ENCODE data around the gene TAAR2.
"Not testable (repeated sequence)": the region's sequence is repeated elsewhere in the genome, so short reads cannot be mapped to it uniquely, and the experiment has no call there.

The TAAR2 gene

DNA sequence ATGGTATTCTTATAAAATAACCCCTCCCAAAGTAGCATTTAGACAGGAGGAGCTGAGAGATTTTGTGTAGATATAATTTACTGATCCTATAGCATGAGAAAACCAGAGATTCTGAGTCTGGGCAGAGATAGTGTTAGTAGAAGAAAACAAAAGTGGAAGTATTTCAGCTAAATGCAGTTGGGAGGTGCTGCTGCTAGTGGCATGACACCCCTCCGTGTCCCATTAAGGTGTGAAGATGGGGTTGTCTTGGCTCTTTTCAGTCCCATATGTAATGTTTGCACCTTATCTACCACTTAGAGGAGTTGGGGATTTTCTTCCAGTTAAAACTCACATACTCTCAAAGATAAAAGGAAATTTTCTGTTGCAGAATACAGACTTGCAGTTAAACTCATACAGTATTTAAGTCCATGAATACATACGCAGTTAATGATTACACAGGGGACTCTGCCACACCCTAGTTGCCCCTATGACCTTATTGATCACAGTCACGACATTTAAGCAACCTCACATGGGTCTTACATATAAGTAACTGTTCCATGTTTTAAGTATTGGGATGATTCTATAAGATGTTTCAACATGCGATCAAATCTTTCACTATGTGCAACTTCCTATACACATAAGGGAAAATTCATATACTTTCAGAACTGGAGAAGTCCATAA is 11.5 kb downstream of the TAAR2 start:
- no peak for FAIRE-seq

DNA sequence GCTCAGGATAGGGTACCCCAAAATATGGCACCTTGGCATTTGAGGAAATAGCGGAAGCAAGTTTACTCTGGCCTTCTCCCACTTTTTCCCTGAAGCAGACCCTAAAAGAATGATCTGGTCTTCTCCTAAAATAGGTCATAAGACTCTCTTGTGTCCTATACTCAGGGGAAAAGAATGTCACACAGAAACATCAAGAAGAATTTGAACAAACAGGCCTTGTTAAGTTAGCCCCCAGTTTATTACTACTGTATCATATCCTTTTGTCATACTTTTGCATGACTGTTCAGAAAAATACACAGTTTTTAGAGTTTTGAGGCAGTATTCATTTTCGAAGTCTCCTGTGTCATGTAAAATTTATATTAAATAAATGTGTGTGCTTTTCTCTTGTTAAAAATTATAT is 12.5 kb downstream of the TAAR2 start:
- no peak for FAIRE-seq

DNA sequence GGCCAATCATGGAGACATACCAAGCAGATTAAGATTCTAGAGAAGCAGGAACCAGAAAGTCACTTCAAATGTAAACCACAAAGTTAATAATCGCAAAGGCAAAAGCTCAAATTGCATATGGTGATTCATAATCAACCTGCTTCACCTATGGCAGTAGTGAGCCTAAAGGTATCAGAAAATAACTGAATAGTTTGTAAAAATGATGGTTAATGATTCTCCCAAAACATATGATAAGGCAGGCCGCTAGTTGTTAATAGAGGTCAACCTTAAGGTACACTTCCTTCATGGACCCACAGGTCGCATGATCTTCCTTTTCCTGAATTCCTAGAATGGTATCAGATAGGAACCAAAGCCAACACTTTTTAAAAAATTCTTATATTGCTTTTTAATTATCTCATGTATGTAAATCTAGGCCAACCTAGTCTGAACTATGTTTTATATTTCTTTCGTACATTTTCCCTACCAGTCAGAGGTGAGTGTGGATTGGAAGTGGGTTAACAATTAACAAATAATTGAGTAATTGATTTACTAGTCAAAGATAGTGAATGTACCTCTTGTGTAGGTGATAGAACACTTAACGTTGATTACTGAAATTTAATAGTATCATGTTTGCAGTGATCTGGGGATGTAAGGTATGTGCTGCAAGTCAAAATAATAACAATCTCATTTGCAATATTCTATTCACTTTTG is 16.4 kb downstream of the TAAR2 start:
- FAIRE-seq: no peak

DNA sequence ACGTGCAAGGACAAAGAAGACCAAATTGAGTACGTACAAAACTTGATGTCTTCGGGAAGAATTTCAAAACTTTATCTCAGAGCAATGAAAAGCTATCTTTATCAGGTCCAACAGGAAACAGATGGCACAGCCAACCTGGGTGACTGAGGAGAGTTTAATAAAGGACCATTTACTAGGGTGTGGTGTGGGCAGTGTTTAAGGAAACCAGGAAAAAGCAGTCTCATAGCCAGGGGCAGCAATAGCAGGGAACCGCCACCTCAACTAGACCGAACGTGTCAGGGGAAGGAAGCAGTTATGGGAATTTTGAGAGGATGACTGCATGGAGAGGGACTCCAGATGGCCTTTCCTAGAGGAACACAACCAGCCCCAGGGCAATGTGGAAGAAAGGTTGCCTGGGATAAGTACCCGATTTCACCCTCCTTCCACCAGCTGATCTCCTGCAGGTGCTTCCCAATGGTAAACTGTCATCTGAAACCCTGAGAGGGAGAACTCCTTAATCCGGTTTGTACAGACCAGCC is 19.4 kb downstream of the TAAR2 start:
- FAIRE-seq: no peak

DNA sequence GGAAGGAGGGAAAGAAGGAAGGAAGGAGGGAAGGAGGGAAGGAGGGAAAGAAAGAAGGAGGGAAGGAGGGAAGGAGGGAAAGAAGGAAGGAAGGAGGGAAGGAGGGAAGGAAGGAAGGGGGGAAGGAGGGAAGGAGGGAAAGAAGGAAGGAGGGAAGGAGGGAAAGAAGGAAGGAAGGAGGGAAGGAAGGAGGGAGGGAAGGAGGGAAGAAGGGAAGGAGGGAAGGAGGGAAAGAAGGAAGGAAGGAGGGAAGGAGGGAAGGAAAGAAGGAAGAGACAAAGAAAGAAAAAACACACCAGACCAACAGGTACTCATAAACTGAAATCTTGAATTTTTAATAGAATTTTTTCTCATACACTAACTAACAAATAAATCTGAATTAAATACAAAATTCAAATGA is 23.2 kb downstream of the TAAR2 start:
- FAIRE-seq: not testable (repeated sequence)

DNA sequence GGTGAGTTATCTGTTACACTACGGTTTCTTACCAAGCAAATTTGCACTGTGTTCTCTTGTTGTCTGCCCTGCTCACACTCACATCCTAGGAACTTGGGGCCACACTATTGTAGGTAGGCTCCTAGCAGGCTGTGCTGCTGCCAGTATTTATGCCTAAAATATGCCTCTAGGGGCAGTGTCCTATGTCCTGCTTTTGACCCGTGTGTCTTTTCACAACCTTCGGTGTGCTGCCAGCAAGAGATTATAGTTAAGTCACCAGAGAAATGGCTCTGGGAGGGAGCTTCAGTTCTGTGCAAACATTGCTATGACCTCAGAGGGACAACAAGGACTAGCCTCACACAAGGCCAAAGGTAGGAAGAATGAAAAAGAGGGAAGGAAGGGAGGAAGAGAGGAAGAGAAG is 25.6 kb downstream of the TAAR2 start:
- FAIRE-seq: no peak

DNA sequence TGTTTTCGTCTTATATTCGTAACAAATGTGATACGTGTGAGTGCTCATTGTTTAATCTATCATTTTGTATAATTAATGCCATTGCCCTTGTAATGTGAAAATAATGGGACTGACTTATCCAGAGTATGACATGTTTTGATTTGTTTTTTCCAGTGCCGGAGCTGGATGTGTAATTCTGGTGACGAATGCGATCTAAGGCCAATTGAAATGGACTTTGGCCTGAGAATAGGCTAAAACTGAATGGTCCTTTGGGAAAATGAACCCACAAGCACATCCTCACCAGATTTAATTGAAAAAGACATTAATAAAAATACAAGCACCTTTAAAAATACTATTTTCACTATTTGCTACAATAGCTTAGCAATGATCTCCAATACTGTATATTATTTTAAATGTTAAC is 27.9 kb downstream of the TAAR2 start:
- peak; percentile 17 for FAIRE-seq

DNA sequence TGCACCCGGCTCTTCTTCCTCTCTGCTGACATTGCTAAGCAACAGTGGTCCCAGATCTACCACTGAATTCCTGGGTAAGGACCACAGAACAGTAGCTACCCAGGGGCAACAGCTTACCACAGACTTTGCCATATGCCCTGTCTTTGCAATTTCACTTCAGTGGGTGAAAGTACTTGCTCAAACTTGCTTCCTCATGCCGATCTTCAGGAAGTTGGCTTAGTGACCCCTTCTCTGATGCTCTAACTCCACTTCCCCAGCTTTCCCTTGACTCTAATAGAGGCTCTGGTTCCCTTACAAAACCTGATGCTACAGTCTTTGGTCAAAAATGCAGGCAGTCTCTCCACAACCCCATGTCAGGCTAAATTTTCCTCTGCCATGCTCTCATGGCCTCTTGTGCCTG is 31.2 kb downstream of the TAAR2 start:
- FAIRE-seq: no peak

DNA sequence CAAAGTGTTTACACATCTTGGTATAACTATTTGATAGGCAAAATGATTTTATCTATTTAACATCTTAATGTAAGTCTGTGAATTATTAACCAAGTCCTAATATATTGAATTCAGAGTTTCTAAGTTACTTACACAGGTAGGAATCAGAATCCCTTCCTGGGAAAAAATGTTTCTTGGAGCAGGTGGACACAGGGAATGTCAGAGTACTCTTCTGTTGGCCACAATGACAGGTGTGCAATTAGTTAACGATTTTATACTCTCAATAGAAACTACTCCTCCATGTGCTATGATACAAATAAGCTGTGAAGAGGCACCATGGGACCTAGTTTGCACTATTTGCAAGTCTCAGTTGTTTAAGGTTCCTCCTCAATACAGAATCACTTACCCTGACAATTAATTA is 33.7 kb downstream of the TAAR2 start:
- no peak for FAIRE-seq

DNA sequence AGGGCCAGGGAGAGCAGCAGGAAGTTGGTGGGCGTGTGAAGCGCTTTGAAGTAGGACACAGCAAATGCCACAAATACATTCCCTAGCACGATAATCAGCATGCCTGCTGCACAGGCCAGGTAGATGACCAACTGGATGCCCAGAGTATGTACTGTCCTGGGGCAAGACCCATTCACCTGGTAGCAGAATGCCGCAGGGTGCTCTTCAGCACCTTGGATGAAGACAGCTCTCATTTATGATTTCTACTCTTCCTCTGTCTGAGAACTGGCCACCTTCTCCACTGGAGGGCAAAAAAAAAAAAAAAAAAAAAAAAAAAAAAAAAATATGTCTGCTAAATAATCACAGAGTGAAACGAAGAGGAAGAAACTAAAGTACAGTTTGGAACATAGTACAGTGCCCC is 34.6 kb downstream of the TAAR2 start, which contains the start of gene TAAR5:
Gene TAAR5 (minus strand): TSS at position 288 of the 400 bp plus-strand sequence. CDS start 55 bp downstream, at position 233.
- FAIRE-seq: no peak

DNA sequence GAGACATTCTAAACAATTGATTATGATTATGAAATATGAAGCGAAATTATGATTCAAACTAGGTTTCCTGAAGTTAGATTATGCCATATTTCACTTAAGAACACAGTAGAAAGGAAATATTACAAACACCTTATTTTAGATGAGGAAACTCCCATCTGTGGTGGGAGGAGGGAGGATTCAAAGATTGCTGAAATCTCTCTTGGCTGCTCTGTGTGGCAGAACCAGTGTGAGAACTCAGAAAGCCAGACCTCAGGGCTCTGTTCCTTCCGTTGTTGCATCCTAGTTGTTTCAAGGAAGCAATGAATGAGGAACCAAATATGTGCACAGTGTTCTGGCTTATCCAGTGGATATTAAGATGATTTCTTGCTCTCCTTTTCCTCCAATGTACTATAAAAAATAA is 36.7 kb downstream of the TAAR2 start:
- no peak for FAIRE-seq

DNA sequence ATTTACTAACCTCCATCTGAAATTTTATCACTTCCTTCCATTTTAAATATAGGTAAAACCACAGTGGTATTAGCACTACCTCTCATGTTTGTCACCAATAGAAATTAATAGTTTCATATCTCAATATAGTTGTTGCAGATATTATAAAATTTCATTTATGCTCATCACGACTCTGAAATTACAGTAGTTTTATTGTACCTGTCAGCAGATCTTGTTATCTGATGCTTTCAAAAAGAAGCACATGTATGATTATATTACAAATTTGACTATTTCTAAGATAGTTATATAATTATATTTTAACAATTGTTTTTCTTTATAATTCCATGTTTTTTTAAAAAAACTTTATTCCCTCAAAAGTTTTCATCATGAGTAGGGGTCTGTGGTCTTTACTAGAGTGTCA is 39.4 kb downstream of the TAAR2 start:
- no peak for FAIRE-seq

DNA sequence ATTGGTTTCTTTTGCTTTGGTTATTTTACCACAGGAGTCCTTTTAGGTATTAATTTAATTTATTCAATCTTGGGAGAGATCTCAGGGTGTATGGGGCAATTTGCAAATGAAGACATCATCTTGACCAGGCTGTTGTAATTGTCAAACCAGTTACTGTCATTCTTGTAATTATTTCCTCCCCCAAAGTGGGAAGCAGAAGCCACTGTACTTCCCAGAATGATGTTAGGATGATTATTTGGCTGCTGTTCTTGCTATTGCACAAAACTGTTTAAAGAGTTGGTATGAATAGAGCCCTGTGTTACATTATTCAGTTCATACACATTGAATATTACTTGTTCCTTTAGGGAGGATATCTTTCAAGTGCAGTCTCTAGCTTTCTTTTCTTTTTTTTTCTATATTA is 52.3 kb downstream of the TAAR2 start:
- no peak for FAIRE-seq

DNA sequence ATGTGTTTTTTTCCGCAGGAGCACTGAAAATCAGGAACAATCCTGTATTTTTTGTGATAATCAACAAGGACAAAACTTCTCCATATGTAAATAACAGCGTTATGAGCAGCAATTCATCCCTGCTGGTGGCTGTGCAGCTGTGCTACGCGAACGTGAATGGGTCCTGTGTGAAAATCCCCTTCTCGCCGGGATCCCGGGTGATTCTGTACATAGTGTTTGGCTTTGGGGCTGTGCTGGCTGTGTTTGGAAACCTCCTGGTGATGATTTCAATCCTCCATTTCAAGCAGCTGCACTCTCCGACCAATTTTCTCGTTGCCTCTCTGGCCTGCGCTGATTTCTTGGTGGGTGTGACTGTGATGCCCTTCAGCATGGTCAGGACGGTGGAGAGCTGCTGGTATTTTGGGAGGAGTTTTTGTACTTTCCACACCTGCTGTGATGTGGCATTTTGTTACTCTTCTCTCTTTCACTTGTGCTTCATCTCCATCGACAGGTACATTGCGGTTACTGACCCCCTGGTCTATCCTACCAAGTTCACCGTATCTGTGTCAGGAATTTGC is 53.8 kb downstream of the TAAR2 start, which contains the start of gene TAAR6:
Gene TAAR6 (plus strand): TSS at position 102 of the 557 bp plus-strand sequence. CDS start 0 bp downstream, at position 102.
- FAIRE-seq: no peak

DNA sequence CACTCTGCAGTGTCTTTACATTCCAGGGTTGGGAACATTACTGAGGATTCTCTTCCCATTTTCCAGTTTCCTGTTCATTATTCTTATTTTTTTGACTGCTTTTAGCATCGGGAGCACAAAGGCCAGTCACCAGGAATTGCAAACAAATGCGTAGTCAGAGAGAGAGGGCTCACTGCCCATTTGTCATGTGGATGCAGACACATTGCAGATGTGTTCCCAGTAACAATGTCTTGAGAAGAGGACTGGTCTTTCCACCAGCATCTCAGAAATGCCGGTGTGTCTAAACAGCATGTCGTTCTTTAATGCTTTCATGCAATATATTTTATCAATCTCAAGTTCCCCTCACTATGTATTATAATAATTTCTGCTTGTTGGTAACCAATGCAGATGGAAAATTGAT is 54.9 kb downstream of the TAAR2 start:
- no peak for FAIRE-seq

DNA sequence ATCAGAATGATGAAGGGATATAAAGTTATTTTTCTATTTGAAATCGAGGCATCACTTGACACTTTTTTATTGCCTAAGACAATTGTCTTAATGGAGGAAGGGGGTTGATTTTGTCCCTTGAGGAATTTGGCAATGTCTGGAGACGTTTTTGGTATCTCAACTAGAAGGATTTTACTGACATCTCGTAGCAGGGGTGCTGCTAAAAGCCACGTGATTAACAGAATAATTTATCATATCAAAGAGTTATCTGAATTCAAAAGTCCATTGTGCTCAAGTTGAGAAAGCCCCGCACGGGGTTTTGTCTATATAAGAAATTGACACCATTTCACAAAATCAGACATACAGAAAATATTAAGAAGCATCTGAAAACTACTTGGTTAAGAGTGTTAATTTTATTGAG is 55.5 kb downstream of the TAAR2 start:
- FAIRE-seq: no peak

DNA sequence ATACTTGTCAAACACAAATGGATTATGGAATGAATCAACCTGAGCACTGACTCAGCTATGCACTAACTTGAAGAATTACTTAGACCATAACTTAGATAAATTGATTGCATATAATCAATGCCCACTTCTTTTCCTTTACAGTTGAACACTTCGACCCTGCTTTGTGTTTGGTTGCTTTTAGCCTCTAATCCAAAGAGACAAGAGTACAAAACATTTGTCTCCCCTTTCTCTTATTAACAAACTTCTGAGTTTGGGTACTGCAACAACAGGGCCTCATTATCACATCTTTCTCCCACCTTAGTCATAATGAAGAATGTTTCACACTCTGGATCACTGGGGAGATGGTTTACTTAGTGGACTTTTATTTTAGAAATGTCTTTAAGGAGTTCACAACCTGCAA is 56.5 kb downstream of the TAAR2 start:
- FAIRE-seq: no peak
